ENCODE measurements around the gene ST7.

The ST7 gene

DNA sequence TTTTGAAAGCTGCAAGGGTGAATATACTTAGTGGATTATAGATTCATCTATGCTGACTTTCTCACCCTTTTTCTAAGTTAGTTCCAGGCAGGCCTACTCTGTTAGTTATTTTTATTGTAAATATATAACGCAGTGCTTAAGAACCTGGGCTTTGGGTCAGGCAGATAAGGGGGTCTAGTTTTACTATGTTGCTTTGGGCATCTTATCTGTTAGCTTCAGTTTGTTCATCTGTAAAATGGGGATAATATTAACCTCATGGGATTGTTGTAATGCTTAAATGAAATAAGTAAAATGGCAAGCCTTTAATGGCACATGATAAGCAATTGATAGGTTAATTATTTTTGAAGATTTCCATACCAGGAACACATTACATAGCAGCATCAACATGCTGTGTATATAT is 79.5 kb downstream of the ST7 start:
- no peak for DNase-seq (ENCODE audit: low spot score)

DNA sequence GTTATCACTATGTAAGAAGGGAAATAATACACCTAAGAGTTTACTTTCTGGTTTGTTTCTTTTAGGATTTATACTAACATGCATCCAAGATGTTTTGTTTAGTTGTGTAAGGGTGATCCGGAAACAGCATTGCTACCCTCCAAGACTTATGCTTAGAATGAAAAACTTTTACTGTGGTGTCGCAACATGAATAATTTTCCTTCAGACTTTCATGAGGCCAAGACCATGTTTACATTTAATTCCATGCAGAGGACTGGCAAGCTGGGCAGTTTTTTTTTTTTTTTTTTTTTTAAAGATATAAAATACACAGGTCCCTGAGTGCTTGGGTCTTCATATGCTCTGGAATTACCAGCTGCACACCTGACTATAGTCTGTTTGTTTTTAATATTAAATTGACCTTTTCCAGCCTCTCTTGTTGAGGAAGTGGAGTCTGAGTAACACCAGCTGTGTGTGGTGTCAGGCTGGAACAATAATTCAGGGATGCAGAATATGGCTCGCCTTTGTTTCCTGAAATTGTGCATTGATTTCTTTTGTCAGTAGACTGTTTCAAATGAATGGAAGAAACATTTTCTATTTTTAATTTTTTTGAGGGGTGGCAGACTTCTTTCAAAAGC is 81.7 kb downstream of the ST7 start:
- no peak for DNase-seq (ENCODE audit: low spot score)

DNA sequence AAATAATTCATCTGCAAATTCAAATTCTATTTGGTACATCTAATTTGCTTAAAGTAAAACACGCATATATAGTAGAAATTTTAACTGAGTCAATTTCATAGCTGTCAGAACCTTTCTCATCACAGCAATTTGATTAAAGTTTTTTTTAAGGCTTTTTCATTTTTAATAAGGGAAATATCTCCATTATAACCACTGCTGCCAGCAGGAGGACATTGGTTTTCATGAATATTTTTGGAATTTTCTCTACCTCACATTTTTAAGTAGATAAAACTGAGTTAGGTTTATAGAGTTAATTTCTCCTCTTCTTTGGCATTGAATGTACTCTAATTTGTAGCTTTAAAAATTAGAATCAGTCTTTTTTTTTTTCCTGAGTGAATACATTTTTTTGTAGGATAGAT is 82.2 kb downstream of the ST7 start:
- no peak for DNase-seq (ENCODE audit: low spot score)

DNA sequence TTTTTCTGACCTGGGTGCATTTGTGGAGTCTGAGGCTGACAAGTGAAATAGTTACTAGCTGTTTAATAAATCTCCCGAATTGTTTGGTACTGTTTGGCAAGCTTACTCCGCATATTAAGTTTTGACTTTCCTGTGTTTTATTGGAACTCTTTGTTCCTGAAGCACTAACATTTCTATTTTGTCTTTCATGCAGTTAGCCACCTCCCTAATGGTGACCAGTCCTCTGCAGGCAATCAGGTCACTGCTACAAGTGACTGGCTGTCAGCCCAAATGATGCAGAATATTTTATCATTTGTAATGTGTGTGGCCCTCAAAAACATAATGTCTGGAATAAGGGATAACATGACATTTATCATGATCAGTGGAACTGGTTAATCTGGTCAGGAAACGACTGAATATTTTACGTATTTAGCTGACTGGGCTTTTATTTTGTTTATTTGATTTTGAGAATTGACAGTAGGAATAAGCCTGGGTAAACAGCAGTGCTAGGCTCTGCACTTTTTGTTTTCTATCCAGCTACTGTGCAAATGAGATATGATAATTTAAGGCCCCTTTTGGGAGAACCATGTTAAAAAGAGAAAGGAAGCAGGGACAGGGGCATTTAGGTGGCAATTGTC is 82.9 kb downstream of the ST7 start:
- DNase-seq (ENCODE audit: low spot score): no peak

DNA sequence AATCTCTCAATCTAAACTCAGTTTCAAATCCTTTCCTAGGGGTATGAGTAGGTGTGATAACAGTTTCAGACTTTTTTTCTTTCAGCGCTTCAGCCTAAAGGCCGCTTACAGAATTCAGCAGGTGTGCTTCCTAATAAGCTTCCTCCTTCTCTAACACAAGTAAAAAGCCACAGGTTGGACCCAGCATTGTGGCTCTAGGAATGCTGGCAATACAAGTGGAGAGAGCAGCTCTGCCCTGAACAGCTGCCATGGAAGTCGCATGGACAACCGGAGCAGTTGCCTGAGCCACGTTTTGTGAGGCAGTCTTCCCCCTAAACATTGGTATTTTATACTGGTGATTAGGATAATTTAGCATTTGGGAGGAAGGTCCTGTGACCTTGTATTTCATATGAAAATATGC is 83.5 kb downstream of the ST7 start:
- no peak for DNase-seq (ENCODE audit: low spot score)

DNA sequence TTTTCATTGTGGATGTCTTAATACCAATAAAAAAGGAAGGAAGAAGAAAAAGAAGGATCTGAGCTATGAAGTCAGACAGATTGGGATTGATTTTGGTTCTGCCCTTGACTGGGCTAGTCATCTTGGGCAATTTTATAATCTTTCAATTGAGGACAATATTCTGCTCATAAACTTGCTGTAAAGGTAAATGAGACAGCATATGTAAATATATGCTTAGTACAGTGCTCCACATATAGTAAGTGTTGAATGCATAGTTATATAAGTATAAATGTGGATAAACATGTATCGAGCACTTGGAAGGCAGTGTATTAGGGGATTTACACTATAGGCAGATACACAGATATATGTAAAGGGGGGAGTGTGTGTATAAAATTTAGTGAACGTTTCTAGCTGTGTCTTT is 85.1 kb downstream of the ST7 start:
- DNase-seq (ENCODE audit: low spot score): no peak

DNA sequence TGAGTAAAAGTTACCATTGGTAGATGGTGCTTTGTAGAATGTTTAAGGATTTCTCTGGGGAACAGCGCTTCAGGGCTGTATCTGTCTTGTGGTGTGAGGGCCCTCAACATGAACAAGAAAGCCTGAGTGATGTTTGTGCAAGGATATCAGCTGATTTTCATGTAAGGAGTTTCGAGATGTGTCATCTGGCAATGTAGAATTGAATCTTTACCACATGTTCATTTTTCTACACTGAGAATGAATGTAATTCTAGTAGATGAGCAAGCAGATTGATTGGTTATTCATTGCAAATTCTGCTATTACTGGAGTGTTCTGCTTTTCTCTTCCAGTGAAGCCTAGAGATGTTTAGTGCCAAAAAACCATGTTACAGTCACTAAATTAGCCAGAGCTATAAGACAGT is 87.7 kb downstream of the ST7 start:
- DNase-seq (ENCODE audit: low spot score): no peak

DNA sequence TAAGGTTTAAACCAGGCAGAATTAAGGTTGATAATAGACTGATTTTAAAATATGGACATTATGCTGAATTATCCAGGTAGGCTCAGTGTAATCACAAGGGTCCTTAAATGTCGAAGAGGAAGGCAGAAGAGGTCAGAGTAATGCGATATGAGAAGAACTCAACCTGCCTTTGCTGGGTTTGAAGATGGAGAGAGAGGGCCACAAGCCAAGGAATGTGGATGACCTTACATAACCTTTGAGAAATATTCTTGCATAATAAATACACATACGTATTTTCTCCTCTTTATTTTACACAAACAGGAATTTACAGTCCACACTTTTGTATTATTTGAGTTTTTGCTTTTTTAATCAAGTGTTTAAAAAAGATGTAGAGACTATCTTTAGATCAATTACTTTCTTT is 88.5 kb downstream of the ST7 start:
- DNase-seq (ENCODE audit: low spot score): no peak

DNA sequence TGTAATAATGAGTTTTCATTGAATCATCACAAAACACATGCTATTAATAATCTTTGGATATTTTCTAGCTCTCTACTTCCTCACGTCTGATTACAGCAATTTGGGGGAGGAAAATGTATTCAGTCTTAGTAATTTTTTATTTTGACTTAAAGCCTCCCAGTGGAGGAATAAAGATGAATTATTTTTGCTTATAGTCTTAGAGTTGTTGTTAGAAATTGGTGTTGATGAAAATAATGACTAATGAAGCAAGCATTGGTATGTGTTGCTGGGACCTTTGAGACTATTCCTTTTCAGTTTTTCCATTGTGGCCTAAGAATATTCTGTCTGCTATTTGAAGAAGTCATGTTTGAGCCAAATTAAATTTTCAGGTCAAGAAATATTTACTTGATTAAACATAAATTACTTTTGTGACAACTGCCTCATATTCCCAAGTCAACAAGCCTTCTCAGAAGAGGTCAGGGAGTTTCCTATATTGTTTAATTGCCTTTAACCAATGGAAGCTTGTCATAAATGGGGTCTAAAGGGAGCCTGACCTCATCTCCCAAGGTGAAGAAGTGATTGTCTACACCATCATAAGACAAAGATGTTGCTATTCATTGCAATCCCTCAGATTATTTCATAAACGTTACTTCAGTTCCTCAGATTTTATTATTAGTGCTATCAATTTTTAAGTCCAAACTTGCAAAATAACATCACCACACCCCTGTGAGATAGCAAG is 90.0 kb downstream of the ST7 start:
- no peak for DNase-seq (ENCODE audit: low spot score)

DNA sequence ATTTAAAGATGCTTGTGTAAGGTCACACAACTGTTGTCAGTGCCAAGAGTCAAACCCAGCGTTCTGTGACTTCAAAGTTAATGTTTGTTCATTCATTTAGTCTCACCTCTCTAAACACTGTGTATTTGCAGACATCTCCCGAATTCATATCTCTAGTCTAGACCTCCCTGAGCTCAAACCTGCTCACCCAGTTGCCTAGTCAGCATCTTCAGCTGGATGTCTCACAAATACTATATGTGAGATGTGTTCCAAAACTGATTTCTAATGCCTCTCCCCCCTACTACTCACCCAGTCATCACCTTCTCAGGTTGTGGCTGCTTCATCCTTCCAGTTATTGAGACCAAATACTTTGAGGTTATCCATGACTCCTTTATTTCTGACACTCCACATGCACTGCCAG is 91.4 kb downstream of the ST7 start:
- DNase-seq (ENCODE audit: low spot score): no peak

DNA sequence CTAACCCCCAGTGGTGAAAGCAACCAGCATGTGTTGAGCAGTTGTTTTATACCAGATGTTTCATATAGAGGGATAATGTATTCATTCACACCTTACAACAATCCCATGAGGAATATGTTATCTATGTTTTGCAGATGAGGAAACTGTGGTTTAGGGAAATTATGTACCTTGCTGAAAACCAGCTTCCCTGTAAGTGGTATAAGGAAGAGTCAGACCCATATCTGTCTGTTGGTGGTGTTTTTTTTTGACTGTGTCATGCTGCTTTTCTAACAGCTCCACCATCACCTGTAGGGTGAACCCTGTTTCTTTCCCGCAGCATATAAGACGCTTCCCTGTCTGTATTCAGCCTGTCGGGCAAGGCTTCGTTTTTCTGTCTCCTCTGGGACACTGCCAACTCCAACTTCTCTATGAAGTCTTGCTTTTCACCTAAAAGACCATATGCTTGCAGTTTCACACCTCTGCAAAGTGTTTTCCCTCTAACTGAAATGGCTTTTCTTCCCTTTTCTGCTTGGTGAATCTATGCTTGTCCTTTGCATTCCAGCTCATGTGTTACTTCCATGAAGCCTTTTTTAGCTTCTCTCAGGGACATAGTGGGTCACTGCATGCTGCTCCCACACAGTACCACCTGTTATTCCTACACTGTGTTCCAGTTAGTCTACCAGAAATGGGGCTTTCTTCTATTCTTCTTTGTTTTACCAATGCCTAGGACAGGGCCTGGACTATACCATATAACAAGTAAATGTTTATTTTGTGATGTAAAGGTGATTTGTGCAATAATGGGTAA is 92.8 kb downstream of the ST7 start:
- peak; percentile 36 for DNase-seq (ENCODE audit: low spot score)

DNA sequence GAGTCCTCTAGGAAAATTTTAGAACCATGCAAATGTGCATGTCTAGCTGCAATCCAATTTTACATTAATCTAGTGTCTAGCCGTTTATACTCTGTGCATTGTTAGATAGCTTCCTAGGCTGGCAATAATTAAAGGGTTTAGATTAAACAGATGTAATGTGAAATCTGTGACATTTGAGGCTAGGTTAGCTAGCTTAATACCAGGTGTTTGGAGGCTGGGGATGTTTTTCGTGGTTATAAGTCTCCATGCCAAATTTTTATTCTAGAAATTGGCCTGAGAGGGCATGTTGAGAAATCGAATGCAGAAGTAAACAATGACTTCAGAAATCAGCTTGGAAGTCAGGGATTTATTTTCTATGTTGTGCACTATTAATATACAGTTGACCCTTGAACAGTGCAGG is 94.2 kb downstream of the ST7 start:
- DNase-seq (ENCODE audit: low spot score): no peak

DNA sequence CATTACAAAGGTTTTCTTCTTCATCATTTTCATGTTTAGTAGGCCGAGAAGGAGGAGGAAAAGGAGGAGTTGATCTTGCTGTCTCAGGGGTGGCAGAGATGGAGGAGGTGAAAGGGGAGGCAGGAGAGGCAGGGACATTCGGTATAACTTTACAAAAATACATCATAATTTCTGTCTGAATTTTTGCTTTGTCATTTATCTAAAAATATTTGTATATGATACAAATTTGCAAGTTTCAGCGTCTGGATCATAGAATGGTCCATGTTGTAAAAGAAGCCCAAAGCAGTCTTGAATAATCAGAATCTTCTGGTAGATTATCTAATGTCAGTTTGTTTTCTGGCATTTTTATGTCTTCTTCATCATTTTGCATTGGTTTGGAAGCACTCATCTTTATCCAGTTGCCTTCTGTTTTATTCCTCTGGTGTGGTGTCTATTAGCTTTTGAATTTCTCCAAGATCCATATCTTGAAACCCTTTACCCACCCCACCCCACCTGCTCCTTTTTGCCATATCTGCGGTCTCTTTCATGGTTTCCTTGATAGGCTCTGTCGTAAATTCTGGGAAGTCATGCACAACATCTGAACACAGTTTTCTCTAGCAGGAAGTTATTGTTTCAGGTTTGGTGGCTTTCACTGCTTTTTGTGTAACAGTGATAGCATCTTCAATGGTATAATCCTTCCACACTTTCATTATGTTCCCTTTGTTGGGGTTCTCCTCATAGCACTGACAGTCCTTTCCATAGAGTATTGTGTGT is 95.0 kb downstream of the ST7 start:
- no peak for DNase-seq (ENCODE audit: low spot score)

DNA sequence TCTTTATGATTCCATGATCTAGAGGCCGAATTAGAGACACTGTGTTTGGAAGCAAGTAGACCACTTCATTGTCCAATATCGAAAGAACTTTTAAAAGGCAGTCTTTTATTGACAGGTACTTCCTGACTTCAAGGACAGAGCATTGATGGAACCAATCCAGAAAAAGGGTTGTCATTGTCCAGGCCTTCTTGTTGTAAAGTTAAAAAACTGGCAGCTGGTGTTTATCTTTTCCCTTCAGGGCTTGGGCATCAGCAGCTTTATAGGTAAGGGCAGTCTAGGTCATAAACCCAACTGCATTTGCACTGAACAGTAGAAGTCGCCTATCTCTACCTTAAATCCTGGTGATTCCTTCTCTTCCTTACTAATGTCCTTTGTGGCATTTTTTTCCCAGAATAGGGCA is 95.6 kb downstream of the ST7 start:
- DNase-seq (ENCODE audit: low spot score): no peak

DNA sequence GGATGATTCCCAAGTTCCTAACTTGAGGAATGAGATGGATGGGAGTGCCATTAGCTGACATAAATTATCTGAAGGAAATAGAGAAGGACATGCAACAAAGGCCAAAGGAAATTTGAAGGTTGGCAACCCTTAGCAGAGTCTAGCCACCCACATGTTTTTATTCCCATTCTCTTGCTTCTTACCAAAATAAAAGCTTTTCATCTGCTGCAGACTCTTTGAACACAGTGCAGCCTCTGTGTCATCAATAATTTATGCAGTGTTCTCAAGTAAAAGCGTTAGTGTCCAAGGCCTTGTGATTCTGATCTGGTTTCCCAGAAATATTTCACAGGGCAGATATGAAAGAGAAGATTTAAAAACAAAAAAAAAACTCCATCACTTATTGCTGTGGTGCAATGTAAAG is 98.5 kb downstream of the ST7 start:
- DNase-seq (ENCODE audit: low spot score): peak; percentile 63

DNA sequence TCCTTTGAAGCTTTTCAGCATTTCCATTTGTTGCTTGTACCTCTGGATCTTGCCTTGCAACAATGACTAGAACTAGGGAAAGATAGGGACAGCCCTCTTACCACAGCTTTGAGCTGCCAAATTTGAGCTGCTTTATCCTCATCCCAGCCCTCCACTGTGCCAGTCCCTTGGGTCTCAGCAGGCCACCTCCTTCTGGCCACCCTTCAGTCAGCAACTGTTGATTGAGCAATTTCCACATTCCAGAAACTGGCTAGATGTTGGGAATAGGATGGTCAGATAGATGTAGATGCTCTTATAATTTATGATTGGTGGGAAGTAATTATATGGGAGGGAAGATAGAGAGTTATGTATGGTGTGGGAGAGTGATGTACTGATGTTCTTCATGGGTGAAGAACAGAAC is 100.1 kb downstream of the ST7 start:
- no peak for DNase-seq (ENCODE audit: low spot score)

DNA sequence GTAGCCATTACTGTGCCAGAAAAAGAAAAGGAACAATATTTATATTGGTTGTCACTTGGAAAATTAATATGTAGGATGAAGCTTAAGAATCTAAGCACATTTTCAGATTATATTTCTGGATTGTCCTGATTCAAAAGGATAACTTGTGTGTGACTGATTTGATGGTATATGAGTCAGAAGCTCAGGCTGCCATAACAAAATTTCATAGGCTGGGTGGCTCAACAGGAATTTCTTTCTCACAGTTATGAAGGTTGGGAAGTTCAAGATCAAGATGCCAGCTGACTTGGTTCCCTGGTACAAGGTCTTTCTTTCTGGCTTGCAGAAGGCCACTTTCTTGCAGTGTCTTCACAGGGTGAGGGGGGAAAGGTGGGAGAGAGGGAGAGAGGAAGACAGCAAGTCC is 108.5 kb downstream of the ST7 start:
- DNase-seq (ENCODE audit: low spot score): no peak

DNA sequence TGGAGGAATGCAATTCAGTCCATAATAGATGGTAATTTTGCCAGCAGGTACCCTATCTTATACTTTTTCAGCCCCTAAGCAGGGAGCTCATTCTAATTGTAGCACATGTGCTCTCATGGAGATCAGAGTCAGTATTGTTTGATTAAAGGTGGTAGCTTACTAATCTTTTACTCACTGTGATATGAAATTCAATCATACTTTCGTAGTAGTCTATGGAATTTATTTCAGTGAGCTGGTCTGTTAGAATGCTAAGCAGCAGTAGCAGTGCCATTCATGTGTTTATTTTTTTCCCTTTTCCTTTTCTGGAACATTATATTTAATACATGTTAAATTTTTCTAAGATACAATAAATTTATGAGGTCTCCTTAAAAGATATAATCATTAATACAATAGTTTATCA is 109.0 kb downstream of the ST7 start:
- no peak for DNase-seq (ENCODE audit: low spot score)

DNA sequence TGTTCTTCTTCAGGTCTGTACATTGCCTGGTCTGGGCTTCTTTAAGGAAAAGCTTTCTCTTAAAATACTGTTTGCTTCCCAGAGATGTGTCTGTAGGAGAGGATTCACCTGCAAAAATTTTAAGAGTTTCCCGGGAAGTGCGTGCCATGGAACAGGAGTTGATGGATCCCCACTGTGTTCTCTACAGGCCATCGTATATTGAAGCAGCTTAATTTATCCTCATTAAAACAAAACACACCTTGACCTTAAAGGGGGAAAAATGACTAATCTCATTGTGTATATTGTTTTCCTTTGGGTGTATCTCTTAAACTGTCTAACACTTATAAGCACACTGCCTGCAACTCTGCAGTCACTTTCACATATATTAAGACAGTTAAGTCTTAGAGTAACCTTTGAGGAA is 111.4 kb downstream of the ST7 start:
- no peak for DNase-seq (ENCODE audit: low spot score)

DNA sequence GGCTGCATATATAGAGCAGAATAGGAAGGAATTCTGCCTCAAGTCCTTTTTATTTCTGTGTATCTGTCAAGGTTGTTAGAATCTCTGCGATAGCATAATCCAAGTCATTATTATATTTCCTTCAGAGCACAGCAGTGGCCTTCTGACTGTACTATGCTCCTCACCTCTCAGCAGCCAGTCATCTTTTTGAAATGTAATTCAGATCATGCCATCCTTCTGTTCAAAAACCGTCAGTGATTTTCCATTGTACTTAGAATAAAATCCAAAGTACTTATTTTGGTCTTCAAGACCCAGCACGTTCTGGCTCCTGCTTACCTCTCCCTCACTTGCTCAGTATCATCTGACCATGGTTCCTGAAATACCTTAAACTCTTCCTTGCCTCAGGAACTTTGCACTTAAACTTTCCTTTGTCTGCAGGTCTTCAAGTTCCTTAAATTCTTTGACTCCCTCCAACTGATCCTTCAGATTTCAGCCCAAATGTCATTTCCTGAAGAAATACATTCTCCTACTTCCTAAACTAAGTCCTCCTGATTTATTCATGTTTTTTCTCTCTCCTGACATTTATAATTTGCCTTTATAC is 112.4 kb downstream of the ST7 start:
- no peak for DNase-seq (ENCODE audit: low spot score)

DNA sequence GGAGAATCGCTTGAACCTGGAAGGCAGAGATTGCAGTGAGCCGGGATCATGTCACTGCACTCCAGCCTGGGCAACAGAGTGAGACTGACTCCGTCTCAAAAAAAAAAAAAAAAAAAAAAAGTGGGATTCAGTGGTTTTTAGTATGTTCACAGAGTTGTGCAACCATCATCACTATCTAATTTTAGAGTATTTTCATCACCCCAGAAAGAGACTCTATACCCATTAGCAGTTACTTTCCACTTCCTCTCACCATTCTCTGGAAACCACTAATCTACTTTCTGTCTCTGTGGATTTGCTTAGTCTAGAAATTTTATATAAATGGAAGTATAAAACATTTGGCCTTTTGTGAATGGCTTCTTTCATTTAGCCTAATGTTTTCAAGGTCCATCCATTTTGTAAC is 113.4 kb downstream of the ST7 start:
- DNase-seq (ENCODE audit: low spot score): no peak

DNA sequence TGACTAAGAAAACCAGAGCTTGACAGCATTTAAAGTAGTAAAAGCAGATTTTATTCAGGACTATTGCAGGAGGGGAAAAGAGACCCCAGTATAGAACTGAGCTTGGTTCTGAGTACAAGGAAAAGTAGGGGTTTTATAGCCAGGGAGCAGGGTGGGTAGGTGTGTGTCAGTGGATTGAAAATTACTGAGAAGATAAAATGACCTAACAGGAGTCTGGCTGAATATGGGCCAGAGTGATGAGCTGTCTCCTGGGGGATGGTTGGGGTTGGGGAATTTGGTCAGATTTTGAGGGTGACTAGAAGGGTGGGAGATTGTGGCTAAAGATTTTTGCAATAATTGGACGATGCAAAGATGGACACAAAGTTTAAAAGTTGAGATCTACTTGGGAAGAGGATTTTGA is 114.0 kb downstream of the ST7 start:
- no peak for DNase-seq (ENCODE audit: low spot score)
